ENCODE data around the gene UBE2V1. TPM values are rescaled to one million over a fixed set of nuclear protein-coding genes. Genes with fewer than 3 reads are reported as not detected.

The UBE2V1 gene
- total and polyA plus RNA-seq, 2 of the 13 experiments (the other 11 are each of a cell fraction or from before 2014, with no cell fraction given), result 81.3 to 132 TPM

DNA sequence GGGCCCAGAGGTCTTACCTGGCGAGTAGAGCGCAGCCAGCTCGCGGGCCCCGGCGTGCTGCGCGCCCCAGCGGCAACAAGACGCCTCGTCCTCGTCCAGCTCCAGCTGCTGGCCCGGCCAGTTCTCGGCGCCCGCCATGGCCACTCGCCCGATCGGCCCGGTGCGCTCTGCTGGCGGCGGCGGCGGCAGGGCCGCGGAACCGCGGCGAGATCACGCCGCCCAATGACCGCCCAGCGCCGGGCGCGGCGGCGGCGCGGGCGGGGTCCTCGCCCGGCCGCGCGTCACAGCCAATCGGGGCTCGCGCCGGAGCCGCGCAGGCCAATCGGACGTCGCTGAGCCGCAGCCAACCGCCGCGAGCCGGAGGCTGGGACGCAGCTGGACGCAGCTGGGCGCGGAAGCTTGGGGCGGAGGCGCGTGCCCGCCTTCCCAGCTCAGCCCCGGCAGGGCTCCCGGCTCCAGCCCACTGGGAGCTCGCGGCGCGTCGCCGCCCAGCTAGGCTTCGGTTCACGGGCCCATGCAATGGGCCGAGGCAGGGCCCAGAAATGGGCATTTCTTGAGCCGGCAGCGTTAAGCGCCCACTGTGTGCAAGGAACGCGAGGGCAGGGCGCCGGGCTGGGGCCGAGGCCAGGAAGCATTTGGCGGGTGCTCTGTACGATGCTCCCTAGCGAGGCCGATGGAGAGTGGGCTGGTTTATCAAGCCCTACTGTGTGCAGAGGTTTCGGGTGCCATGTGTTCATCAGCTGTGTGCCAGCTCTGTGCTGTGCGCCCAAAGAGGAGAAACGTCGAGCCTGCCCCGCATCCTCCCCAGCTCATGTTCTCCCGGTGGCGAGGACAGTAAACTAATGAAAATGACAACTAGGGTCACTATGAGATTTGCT lies 40.8 kb upstream of the UBE2V1 start, which contains the start of gene PEDS1 (continued):
- TF ChIP-seq, protein P1, sequence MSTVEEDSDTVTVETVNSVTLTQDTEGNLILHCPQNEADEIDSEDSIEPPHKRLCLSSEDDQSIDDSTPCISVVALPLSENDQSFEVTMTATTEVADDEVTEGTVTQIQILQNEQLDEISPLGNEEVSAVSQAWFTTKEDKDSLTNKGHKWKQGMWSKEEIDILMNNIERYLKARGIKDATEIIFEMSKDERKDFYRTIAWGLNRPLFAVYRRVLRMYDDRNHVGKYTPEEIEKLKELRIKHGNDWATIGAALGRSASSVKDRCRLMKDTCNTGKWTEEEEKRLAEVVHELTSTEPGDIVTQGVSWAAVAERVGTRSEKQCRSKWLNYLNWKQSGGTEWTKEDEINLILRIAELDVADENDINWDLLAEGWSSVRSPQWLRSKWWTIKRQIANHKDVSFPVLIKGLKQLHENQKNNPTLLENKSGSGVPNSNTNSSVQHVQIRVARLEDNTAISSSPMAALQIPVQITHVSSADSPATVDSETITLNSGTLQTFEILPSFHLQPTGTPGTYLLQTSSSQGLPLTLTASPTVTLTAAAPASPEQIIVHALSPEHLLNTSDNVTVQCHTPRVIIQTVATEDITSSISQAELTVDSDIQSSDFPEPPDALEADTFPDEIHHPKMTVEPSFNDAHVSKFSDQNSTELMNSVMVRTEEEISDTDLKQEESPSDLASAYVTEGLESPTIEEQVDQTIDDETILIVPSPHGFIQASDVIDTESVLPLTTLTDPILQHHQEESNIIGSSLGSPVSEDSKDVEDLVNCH (CRISPR knock-in tag; IDR thresholded peaks at IDR 0.05), result peak; percentile 80
- TF ChIP-seq SKI (IDR thresholded peaks at IDR 0.05; ENCODE audit: partially characterized antibody), result peak; percentile 83
- TF ChIP-seq ZNF282 (IDR thresholded peaks at IDR 0.05; ENCODE audit: partially characterized antibody), result no peak
- peak; percentile 90; the same call in 1 of the 2 replicates for TF ChIP-seq CHCHD3 (CRISPR knock-in tag; IDR thresholded peaks at IDR 0.05)
- TF ChIP-seq, protein P2, sequence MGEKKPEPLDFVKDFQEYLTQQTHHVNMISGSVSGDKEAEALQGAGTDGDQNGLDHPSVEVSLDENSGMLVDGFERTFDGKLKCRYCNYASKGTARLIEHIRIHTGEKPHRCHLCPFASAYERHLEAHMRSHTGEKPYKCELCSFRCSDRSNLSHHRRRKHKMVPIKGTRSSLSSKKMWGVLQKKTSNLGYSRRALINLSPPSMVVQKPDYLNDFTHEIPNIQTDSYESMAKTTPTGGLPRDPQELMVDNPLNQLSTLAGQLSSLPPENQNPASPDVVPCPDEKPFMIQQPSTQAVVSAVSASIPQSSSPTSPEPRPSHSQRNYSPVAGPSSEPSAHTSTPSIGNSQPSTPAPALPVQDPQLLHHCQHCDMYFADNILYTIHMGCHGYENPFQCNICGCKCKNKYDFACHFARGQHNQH (CRISPR knock-in tag; IDR thresholded peaks at IDR 0.05), result peak; percentile 75
- peak; percentile 44; the same call in 1 of the 2 replicates for TF ChIP-seq RFX5 (IDR thresholded peaks at IDR 0.05; ENCODE audit: low read depth, low read length)
- TF ChIP-seq GABPB1 (CRISPR knock-in tag; IDR thresholded peaks at IDR 0.05), result peak; percentile 81
- TF ChIP-seq ZFP82 (CRISPR knock-in tag; IDR thresholded peaks at IDR 0.05; ENCODE audit: borderline replicate concordance), result 0 out of 2 replicates have a peak, but pooled peaks have one; percentile 74
- TF ChIP-seq, protein P3, sequence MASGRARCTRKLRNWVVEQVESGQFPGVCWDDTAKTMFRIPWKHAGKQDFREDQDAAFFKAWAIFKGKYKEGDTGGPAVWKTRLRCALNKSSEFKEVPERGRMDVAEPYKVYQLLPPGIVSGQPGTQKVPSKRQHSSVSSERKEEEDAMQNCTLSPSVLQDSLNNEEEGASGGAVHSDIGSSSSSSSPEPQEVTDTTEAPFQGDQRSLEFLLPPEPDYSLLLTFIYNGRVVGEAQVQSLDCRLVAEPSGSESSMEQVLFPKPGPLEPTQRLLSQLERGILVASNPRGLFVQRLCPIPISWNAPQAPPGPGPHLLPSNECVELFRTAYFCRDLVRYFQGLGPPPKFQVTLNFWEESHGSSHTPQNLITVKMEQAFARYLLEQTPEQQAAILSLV (CRISPR knock-in tag; IDR thresholded peaks at IDR 0.05; ENCODE audit: borderline replicate concordance), result peak; percentile 97
- TF ChIP-seq GATAD1 (CRISPR knock-in tag; IDR thresholded peaks at IDR 0.05), result peak; percentile 58; the same call in 1 of the 2 replicates
- TF ChIP-seq ZNF839 (CRISPR knock-in tag; IDR thresholded peaks at IDR 0.05; ENCODE audit: borderline replicate concordance), result no peak
- no peak for TF ChIP-seq ATF1 (CRISPR knock-in tag; IDR thresholded peaks at IDR 0.05)
- TF ChIP-seq ZNF326 (CRISPR knock-in tag; IDR thresholded peaks at IDR 0.05; ENCODE audit: borderline replicate concordance), result no peak
- peak; percentile 55 for TF ChIP-seq MIER2 (CRISPR knock-in tag; IDR thresholded peaks at IDR 0.05)
- TF ChIP-seq NFE2 (CRISPR knock-in tag; IDR thresholded peaks at IDR 0.05), result no peak
- no peak for TF ChIP-seq CBX2 (IDR thresholded peaks at IDR 0.05; ENCODE audit: low read depth, low read length)
- TF ChIP-seq CBX2 (CRISPR knock-in tag; IDR thresholded peaks at IDR 0.05; ENCODE audit: low read depth), result peak; percentile 25; the same call in 1 of the 2 replicates
- peak; percentile 73; the same call in 1 of the 2 replicates for TF ChIP-seq MTF1 (CRISPR knock-in tag; IDR thresholded peaks at IDR 0.05)
- TF ChIP-seq ZNF749 (CRISPR knock-in tag; IDR thresholded peaks at IDR 0.05; ENCODE audit: borderline replicate concordance), result peak; percentile 98
- TF ChIP-seq ARNT2 (CRISPR knock-in tag; IDR thresholded peaks at IDR 0.05; ENCODE audit: low read depth), result peak; percentile 95
- peak in 1 of 2 experiments; percentile 35; a peak in 1 of 4 replicates for TF ChIP-seq MAFK (conservative IDR thresholded peaks at IDR 0.05 in 1 of 2, IDR thresholded peaks at IDR 0.05 in 1 of 2; ENCODE audit: low read length in 2 of 2)
- TF ChIP-seq, protein P4, sequence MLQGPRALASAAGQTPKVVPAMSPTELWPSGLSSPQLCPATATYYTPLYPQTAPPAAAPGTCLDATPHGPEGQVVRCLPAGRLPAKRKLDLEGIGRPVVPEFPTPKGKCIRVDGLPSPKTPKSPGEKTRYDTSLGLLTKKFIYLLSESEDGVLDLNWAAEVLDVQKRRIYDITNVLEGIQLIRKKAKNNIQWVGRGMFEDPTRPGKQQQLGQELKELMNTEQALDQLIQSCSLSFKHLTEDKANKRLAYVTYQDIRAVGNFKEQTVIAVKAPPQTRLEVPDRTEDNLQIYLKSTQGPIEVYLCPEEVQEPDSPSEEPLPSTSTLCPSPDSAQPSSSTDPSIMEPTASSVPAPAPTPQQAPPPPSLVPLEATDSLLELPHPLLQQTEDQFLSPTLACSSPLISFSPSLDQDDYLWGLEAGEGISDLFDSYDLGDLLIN (CRISPR knock-in tag; IDR thresholded peaks at IDR 0.05; ENCODE audit: borderline replicate concordance), result 0 out of 2 replicates have a peak, but pooled peaks have one; percentile 58
- no peak for TF ChIP-seq HDAC6 (IDR thresholded peaks at IDR 0.05; ENCODE audit: low read depth, low read length)
